OCI-LY3 (cell line): Measurements from ENCODE around the gene TYMP.

Experiments used
- CTCF ChIP-seq: fragments of 200-600, 300-600 bp; sonication (generic); IDR thresholded peaks from 2 replicates; pipeline ENCODE4 v1.5.1; 2014; ENCODE audit warnings: antibody characterized with exemption, low read length, low read depth
- EZH2phosphoT487 ChIP-seq: fragments of 200-600 bp; shearing (Covaris generic); IDR thresholded peaks from 2 replicates; pipeline ENCODE4 v1.6.1; 2018; ENCODE audit warnings: antibody characterized with exemption, mixed run types, low read depth

GRCh38 chr22:50537765-50538164, 8.0 kb upstream of the TYMP start:
- no peak for TF ChIP-seq CTCF
- no peak for TF ChIP-seq EZH2phosphoT487
